Neural progenitor cell (in vitro differentiated cells): ENCODE results near the gene TCTN3.

ENCODE experiments used
- CTCF ChIP-seq: fragments of 200-600 bp; sonication (generic); IDR thresholded peaks from 2 replicates; pipeline ENCODE4 v1.5.1; 2017; ENCODE audit warnings: antibody characterized with exemption, mild to moderate bottlenecking
- EZH2 ChIP-seq: fragments of 200-600 bp; sonication (generic); IDR thresholded peaks from 2 replicates; pipeline ENCODE4 v1.6.1; 2017; ENCODE audit warnings: antibody characterized with exemption, mild to moderate bottlenecking, moderate library complexity
- EZH2phosphoT487 ChIP-seq: fragments of 200-600 bp; sonication (generic); IDR thresholded peaks from 2 replicates; pipeline ENCODE4 v1.6.1; 2017; ENCODE audit warnings: antibody characterized with exemption

DNA sequence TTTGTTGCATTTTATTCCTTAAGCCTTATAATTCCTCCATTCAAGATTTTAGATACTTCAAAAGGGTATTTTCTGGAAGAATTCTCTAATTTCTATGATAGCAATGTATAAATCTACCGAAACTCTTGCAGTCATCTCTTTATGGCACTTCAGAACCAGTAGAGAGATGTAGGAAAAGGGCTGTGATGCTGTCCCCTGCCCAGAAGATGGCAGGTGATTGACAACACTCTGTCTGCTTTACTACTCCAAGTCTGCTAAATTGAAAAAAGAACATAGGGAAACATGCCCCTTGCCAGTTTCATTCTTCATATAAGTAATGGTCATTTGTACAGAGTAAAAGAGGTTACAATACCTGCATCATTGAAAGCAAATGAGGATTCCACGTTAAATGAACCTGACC, 5.1 kb downstream of the TCTN3 start:
- no peak for TF ChIP-seq CTCF
- no peak for TF ChIP-seq EZH2phosphoT487
- no peak for TF ChIP-seq EZH2
